Measurements from ENCODE around the gene CSAD.
"Not testable (repeated sequence)": the region's sequence is repeated elsewhere in the genome, so short reads cannot be mapped to it uniquely, and the experiment has no call there.

CSAD gene

GRCh38 chr12:53166837-53167236, 13.9 kb downstream of the CSAD start:
- Histone ChIP-seq H3K9me3 (replicated peaks in 1 of 2; ENCODE audit: control insufficient read depth in 2 of 2, insufficient read depth in 1 of 2, low read depth in 1 of 2, low read length in 2 of 2) (no peaks in the 10 kb centered on the region), H3K4ac (ENCODE audit: low read length) (no peak overlapping the region), H3K4me3 (ENCODE audit: low read length in 2 of 2) (no peak overlapping the region), H2BK120ac (ENCODE audit: low read depth, low read length) (no peak overlapping the region), H4K91ac (ENCODE audit: low read depth, low read length, poor library complexity) (no peak overlapping the region), H2BK15ac (ENCODE audit: low read length) (no peak overlapping the region), H3K4me2 (ENCODE audit: insufficient read depth, low read length, poor library complexity, severe bottlenecking) (no peak overlapping the region), H3K4me1 (ENCODE audit: control insufficient read depth in 2 of 2, insufficient read depth in 1 of 2, low read depth in 1 of 2, low read length in 2 of 2) (no peaks in the 10 kb centered on the region), H3K27me3 (ENCODE audit: control insufficient read depth in 3 of 3, insufficient read depth in 3 of 3, low read depth in 1 of 3, low read length in 3 of 3) (no peaks in the 10 kb centered on the region), H3K18ac (ENCODE audit: low read length) (no peak overlapping the region), H2AK5ac (ENCODE audit: low read depth, low read length) (no peak overlapping the region), H2AFZ (ENCODE audit: low read length) (no peak overlapping the region), H3K79me1 (ENCODE audit: low read depth, low read length) (no peaks in the 10 kb centered on the region), H2BK5ac (ENCODE audit: low read length) (no peak overlapping the region), H3K23ac (ENCODE audit: low read depth, low read length, poor library complexity) (no peak overlapping the region), H3K27ac (replicated peaks; ENCODE audit: low read length) (no peak overlapping the region), H2BK12ac (ENCODE audit: low read length) (no peak overlapping the region), H3K14ac (ENCODE audit: low read length) (no peak overlapping the region), H3K9ac (ENCODE audit: low read depth, low read length, poor library complexity) (no peak overlapping the region), H4K8ac (ENCODE audit: low read depth, low read length) (no peak overlapping the region), H3K36me3 (replicated peaks in 1 of 2; ENCODE audit: control insufficient read depth in 2 of 2, insufficient read depth in 2 of 2, low read length in 2 of 2) (peaks cover 4 to 5% of the 10 kb centered on the region in 2 donors)
- no peak for DNase-seq (ENCODE audit: low spot score)

- H2BK120ac ChIP-seq (ENCODE audit: low read depth, low read length); H3K4me1 ChIP-seq (ENCODE audit: control insufficient read depth in 2 of 2, insufficient read depth in 1 of 2, low read depth in 1 of 2, low read length in 2 of 2); H3K27ac ChIP-seq (replicated peaks; ENCODE audit: low read length); H2BK5ac ChIP-seq (ENCODE audit: low read length); H3K9me3 ChIP-seq (replicated peaks in 1 of 2; ENCODE audit: control insufficient read depth in 2 of 2, insufficient read depth in 1 of 2, low read depth in 1 of 2, low read length in 2 of 2); H2AK5ac ChIP-seq (ENCODE audit: low read depth, low read length); H3K4me3 ChIP-seq (ENCODE audit: low read length in 2 of 2); H3K4ac ChIP-seq (ENCODE audit: low read length); H3K27me3 ChIP-seq (ENCODE audit: control insufficient read depth in 3 of 3, insufficient read depth in 3 of 3, low read depth in 1 of 3, low read length in 3 of 3); H3K4me2 ChIP-seq (ENCODE audit: insufficient read depth, low read length, poor library complexity, severe bottlenecking); H3K18ac ChIP-seq (ENCODE audit: low read length); H3K79me1 ChIP-seq (ENCODE audit: low read depth, low read length); H3K23ac ChIP-seq (ENCODE audit: low read depth, low read length, poor library complexity); H3K9ac ChIP-seq (ENCODE audit: low read depth, low read length, poor library complexity); H4K8ac ChIP-seq (ENCODE audit: low read depth, low read length); H3K14ac ChIP-seq (ENCODE audit: low read length); H2AFZ ChIP-seq (ENCODE audit: low read length); H4K91ac ChIP-seq (ENCODE audit: low read depth, low read length, poor library complexity); DNase-seq (ENCODE audit: low spot score); H3K36me3 ChIP-seq (replicated peaks in 1 of 2; ENCODE audit: control insufficient read depth in 2 of 2, insufficient read depth in 2 of 2, low read length in 2 of 2); H2BK15ac ChIP-seq (ENCODE audit: low read length); H2BK12ac ChIP-seq (ENCODE audit: low read length): not testable (repeated sequence)
- WGBS, 2 donors (ENCODE audit: extremely low coverage in 2 of 2, insufficient read length in 2 of 2, insufficient replicate concordance in 1 of 2) = no CpG with 5 or more reads among the region's 2 CpGs
Measured at GRCh38 chr12:53163008-53163407, 17.7 kb downstream of the CSAD start.

DNA sequence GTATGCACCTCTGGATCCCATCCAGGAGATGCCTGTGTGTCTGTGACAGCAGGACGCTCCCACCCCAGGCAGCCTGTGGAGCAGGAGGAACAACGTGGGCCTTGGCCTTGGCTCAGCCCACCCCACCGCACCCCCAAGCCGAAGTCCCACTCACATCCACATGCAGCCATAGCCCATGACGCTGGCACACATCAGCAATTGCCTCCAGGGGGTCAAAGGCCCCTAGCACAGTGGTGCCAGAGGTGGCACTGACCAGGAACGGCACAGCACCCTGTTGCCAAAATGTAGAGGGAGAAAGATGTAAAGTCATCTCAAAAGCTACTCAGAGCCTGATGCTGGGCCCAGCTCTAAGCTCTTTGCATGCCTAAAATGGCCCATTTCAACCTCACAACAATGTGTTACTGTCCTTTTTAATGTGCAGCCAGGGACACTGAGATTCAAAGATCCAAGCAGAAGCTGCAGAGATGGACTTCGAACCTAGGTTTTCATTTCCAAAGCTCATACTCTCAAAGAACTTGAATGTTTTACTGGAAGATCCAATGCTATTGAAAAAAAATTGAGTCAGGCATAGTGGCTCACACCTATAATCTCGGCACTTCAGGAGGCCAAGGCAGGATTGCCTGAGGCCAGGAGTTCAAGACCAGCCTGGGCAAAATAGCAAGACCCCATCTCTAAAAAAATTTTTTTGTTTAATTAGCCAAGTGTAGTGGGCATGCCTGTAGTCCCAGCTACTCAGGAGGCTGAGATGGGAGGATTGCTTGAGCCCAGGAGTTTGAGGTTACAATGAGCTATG, 19.4 kb downstream of the CSAD start:
- H3K4ac ChIP-seq (ENCODE audit: low read length) = no peak overlapping the region
- no peak overlapping the region for H3K4me3 ChIP-seq (ENCODE audit: low read length in 2 of 2)
- H3K14ac ChIP-seq (ENCODE audit: low read length) = no peak overlapping the region
- no peak overlapping the region for H2AK5ac ChIP-seq (ENCODE audit: low read depth, low read length)
- H2BK5ac ChIP-seq (ENCODE audit: low read length) = no peak overlapping the region
- no peak overlapping the region for H2AFZ ChIP-seq (ENCODE audit: low read length)
- peak overlapping the region; percentile 58 for H3K23ac ChIP-seq (ENCODE audit: low read depth, low read length, poor library complexity)
- H4K8ac ChIP-seq (ENCODE audit: low read depth, low read length) = no peak overlapping the region
- H3K4me1 ChIP-seq (ENCODE audit: control insufficient read depth in 2 of 2, insufficient read depth in 1 of 2, low read depth in 1 of 2, low read length in 2 of 2) = peaks cover 0 to 2% of the 10 kb centered on the region in 2 donors
- no peak overlapping the region for H4K91ac ChIP-seq (ENCODE audit: low read depth, low read length, poor library complexity)
- H3K9me3 ChIP-seq (replicated peaks in 1 of 2; ENCODE audit: control insufficient read depth in 2 of 2, insufficient read depth in 1 of 2, low read depth in 1 of 2, low read length in 2 of 2) = peaks cover 0 to 3% of the 10 kb centered on the region in 2 donors
- H3K79me1 ChIP-seq (ENCODE audit: low read depth, low read length) = no peaks in the 10 kb centered on the region
- H3K27me3 ChIP-seq (ENCODE audit: control insufficient read depth in 3 of 3, insufficient read depth in 3 of 3, low read depth in 1 of 3, low read length in 3 of 3) = no peaks in the 10 kb centered on the region
- no peak overlapping the region for H3K18ac ChIP-seq (ENCODE audit: low read length)
- H3K4me2 ChIP-seq (ENCODE audit: insufficient read depth, low read length, poor library complexity, severe bottlenecking) = no peak overlapping the region
- H3K36me3 ChIP-seq (replicated peaks in 1 of 2; ENCODE audit: control insufficient read depth in 2 of 2, insufficient read depth in 2 of 2, low read length in 2 of 2) = no peaks in the 10 kb centered on the region
- H2BK15ac ChIP-seq (ENCODE audit: low read length) = no peak overlapping the region
- no peak overlapping the region for H3K9ac ChIP-seq (ENCODE audit: low read depth, low read length, poor library complexity)
- no peak overlapping the region for H2BK120ac ChIP-seq (ENCODE audit: low read depth, low read length)
- H3K27ac ChIP-seq (replicated peaks; ENCODE audit: low read length) = no peak overlapping the region
- no CpG with 5 or more reads among the region's 8 CpGs for whole genome bisulfite sequencing, 2 donors (ENCODE audit: extremely low coverage in 2 of 2, insufficient read length in 2 of 2, insufficient replicate concordance in 1 of 2)
- no peak for DNase-seq (ENCODE audit: low spot score)
- H2BK12ac ChIP-seq (ENCODE audit: low read length) = no peak overlapping the region

GRCh38 chr12:53160673-53161072, 20.1 kb downstream of the CSAD start:
- Histone ChIP-seq H3K4me2 (ENCODE audit: insufficient read depth, low read length, poor library complexity, severe bottlenecking) (no peak overlapping the region), H3K27me3 (ENCODE audit: control insufficient read depth in 3 of 3, insufficient read depth in 3 of 3, low read depth in 1 of 3, low read length in 3 of 3) (no peaks in the 10 kb centered on the region), H3K36me3 (replicated peaks in 1 of 2; ENCODE audit: control insufficient read depth in 2 of 2, insufficient read depth in 2 of 2, low read length in 2 of 2) (no peaks in the 10 kb centered on the region), H3K4ac (ENCODE audit: low read length) (no peak overlapping the region), H2BK120ac (ENCODE audit: low read depth, low read length) (no peak overlapping the region), H2BK12ac (ENCODE audit: low read length) (no peak overlapping the region), H3K9ac (ENCODE audit: low read depth, low read length, poor library complexity) (no peak overlapping the region), H3K4me1 (ENCODE audit: control insufficient read depth in 2 of 2, insufficient read depth in 1 of 2, low read depth in 1 of 2, low read length in 2 of 2) (peaks cover 0 to 2% of the 10 kb centered on the region in 2 donors), H2AFZ (ENCODE audit: low read length) (no peak overlapping the region), H2AK5ac (ENCODE audit: low read depth, low read length) (no peak overlapping the region), H3K14ac (ENCODE audit: low read length) (no peak overlapping the region), H3K79me1 (ENCODE audit: low read depth, low read length) (no peaks in the 10 kb centered on the region), H4K8ac (ENCODE audit: low read depth, low read length) (no peak overlapping the region), H3K9me3 (replicated peaks in 1 of 2; ENCODE audit: control insufficient read depth in 2 of 2, insufficient read depth in 1 of 2, low read depth in 1 of 2, low read length in 2 of 2) (peaks cover 0 to 3% of the 10 kb centered on the region in 2 donors), H3K18ac (ENCODE audit: low read length) (no peak overlapping the region), H3K23ac (ENCODE audit: low read depth, low read length, poor library complexity) (no peak overlapping the region), H4K91ac (ENCODE audit: low read depth, low read length, poor library complexity) (no peak overlapping the region), H2BK5ac (ENCODE audit: low read length) (no peak overlapping the region), H3K27ac (replicated peaks; ENCODE audit: low read length) (no peak overlapping the region), H2BK15ac (ENCODE audit: low read length) (no peak overlapping the region), H3K4me3 (ENCODE audit: low read length in 2 of 2) (no peak overlapping the region)
- no CpG with 5 or more reads among the region's 2 CpGs for WGBS, 2 donors (ENCODE audit: extremely low coverage in 2 of 2, insufficient read length in 2 of 2, insufficient replicate concordance in 1 of 2)
- no peak for DNase-seq (ENCODE audit: low spot score)
